Stimulated activated CD8-positive, alpha-beta memory T cell treated with anti-CD3 and anti-CD28 coated beads, Interleukin-4, amount 100 ng/mL, for 24 hours (primary cell): ENCODE data around the gene MANF.
A peak's percentile ranks its signal among the peaks of the same experiment; 100 is the strongest.
"Not testable (repeated sequence)": the region's sequence is repeated elsewhere in the genome, so short reads cannot be mapped to it uniquely, and the experiment has no call there.

Experiments
- DNase-seq: peaks from one replicate; pipeline ENCODE4 v3.0.0-alpha.2; 2020; ENCODE audit warnings: low read depth

MANF gene

DNA sequence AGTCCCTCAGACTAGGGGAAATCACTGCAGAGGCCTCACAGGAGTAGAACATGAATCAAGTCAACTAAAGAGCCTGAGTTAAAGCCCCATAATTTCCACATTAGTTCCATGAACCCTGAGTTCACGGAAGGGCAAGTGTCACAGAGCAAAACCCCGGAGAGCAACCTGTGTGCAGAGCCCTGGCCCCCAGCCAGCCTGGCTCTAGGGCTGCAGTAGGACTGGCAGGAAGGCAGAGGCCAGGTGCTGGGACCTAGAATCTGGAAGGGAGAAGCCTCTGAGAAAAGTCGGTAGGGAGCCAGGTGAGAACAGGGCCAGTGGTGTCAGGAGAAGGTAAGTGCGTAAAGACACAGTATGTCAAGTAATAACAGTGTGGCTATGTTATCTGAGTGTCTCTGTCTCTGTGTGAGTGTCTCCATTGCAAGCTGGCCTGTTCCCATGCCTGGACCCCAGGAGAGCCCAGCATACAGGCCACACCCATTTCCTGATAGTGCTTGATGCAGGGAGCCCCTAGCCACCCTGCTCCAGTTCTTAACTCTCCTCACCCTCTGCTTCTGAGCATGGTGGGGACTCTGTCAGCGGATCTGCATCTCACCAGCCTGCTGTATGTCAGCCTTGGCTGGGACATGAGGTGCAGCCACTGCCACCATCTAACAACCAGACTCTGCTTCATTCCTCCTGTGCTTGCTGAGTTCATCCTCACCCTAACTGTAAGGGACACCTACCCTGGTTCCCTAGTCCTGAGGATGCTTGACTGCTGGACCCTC is 11.3 kb upstream of the MANF start:
- DNase-seq: no peak

DNA sequence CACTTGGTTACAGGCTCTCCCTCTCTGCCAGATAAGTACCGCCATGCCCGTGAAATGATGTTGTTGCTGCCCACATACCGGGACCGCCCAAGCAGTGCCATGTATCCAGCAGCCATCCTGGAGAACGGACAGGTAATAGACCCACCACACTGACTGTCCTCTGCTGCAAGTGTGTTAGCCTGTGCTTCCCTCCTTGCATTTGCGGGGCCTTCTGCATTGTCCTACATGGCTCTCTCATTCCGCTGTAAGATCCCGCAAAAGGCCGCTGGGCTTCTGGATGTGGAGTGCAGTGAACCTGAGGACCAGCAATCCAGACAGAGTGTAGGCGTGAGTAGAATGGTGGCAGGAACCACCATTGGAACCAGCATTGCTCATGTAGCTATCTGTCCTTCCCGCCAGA is 10.6 kb upstream of the MANF start:
- no peak for DNase-seq

DNA sequence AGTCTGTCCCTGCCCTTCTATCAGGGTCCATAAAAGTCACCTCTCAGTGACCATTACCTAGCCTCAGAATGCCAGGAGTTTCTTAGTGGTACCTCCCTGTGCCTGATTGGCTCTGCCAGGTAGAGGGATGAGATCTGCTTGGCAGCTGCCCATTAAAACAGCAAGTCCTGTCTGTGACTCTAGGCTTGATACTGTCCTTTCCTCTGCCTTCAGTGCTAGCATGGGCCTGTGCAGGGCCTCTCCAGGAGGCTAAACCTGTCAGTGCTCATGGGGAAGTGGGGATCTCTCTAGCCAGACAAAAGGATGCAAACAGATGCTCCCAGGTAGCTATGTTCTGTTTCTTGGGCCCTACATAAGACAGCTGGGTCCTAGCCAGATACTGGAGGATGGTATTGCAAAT is 10.0 kb upstream of the MANF start:
- no peak for DNase-seq

DNA sequence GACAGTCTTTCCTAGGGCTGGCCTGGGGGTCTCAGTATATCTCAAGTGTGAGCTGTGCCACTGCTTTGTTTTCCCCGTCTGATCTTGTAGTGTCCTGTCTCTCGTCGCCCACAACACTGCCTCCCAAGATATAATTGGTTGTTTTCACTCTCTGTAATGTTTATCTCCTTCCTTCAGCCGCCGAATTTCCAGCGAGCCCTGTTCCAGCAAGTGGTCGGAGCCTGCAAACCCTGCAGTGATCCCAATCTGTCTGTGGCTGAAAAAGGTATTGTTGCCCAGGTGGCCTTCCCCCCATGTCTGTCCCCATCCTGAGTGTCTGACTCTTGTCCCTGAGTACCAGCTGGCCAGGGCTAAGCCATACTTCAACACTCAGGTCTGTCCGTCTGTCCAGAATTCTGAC is 9.5 kb upstream of the MANF start:
- no peak for DNase-seq

DNA sequence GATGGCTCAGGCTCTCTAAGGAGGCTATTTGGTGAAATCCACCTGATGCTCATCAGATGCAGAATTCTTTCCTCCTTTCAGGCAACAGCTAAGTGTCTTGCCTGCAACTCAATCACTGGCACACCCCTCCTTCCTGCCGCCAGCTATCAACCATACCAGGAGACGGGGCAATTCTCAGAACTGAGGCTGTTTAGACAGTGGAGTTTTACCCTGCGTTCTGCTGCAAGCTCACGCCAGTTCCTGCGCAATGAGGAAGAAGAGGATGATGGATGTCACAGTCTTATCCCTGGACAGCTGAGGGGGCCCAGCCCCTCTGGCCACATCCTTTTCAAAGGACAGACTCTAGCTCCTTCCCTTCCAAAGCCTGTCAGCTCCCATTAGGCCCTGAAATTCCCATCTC is 7.0 kb upstream of the MANF start:
- no peak for DNase-seq

DNA sequence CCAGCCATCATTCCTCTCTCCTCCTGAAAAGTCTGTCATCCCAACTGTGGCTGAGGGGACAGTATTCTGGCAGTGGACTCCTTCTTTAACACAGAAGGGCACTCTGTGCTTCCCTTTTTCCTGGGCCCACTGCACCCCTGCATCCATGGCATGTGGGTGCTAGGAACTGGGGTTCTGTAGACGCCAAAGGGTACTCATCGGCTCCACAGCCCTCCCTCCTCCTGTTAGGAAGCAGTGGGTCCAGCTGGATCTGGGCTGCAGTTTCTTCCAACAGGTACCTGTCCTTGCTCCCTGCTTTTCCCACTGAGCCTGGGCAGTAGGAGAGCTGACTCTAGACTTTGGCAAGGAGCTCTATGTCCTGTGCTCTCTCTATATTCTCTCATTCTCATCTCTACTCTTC is 6.4 kb upstream of the MANF start:
- DNase-seq: no peak

DNA sequence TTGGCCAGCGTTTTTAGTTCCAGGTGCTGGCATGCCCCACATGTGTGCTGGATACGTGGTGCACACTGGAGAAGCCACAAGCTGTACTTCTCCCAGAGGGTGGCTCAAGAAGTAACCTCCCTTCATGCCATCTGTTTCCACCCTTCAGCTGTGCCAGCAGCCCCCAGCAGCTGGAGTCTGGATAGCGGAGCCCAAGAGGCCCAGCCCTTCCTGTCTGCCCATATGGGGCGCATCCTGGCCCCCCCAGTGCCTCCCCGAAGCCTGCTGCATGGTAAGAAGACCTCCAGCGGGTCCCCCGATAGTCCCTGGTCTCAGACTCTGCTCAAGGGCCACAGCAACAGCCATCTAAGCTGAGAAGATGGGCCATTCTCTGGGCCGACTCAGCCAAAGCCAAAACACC is 5.8 kb upstream of the MANF start:
- no peak for DNase-seq

DNA sequence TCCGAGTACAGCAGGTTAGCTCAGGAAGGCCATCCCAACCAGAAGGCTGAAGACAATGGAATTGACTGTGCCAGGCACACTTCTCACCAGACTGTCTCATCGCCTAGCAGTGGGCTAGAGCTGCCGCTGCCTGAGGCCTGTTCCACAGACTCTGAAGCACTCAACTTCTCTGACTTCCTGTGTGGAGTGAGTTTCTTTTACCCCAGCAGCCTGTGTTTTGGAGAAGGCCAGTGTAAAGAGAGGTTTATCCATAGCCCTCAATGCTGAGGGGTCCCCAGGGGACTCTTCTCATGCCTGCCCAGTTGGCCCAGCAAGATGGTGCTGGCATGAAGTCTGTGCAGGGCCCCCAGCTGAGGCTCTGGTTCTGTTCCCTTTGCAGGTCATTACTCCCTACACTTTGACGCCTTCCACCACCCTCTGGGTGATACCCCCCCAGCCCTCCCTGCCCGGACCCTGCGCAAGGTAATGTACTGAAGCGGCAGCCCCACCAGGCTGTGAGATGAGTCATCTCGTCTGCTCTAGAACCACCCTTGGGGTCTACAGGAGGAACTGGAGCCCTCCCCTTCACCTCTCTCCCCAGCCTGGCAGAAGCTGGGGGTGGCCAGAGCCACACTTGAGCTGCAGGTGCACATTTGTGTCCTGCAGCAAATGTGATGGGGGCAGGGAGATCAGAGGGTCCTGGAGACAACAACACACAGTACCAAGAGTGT is 5.2 kb upstream of the MANF start:
- no peak for DNase-seq

DNA sequence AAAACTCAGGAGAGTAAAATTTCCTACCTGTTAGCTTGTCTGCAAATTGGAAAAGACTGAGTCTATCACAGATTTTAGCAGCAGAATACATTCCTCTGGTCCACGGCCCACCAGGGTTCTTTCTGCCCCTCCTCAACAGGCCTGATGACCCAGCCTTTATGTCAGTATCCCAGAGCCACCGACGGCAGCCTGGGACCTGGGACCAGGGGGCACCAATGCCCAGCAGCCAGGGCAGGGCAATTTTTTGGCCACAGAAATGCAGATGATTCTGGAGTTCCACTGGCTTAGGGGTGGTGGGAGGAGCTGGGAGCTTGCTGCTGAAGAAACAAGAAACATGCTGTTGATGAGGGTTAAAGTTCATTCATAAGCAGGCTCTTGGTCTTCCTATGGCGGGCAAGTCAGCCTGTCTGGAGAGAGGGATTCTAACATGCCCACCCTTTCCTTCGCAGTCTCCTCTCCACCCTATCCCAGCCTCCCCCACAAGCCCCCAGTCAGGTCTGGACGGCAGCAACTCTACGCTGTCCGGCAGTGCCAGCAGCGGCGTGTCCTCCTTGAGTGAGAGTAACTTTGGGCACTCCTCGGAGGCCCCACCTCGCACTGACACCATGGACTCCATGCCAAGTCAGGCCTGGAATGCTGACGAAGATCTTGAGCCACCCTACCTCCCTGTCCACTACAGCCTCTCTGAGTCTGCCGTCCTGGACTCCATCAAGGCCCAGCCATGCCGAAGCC is 4.3 kb upstream of the MANF start:
- DNase-seq: no peak

DNA sequence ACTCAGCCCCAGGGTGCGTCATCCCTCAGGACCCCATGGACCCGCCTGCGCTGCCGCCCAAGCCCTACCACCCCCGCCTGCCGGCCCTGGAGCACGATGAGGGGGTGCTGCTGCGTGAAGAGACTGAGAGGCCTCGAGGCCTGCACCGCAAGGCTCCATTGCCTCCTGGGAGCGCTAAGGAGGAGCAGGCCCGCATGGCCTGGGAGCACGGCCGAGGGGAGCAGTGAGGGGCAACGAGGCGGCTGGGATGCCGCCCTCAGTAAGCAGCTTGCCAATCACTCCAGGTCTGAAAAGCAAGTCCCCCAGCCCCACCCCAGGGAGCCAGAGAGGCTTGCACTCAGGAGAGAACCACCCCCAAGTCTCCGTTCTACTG is 3.8 kb upstream of the MANF start:
- no peak for DNase-seq

DNA sequence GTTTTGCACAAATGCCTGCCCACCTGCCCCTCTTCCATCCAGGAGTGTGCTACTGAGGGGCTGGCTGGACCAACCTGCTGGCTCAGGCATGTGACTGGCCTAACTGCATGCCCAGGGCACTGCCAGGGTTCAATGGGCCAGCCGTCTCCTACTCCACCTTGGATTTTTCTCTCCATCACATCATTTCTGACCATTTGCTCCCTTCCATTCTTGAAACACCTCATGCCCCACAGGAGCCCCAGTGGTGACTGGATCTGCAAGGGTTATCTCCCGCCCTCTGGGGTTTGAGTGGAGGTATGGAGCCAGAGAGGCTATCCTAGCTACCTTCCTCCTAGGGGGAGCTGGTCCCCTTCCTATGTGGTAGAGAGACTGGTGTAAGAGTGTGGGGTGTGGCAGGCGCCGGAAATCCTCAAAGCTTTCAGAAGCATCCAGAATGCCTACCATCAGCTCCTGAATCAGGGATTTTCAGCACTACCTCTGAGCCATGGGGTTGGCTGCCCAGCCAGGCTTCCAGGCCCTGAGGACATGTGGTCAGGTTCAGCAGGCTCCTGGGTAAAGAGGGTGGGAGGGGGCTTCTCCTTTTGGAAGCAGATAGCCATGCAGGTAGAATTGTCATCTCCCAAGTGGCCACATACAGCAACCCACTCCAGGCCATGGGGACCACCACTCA is 2.9 kb upstream of the MANF start:
- DNase-seq: no peak

DNA sequence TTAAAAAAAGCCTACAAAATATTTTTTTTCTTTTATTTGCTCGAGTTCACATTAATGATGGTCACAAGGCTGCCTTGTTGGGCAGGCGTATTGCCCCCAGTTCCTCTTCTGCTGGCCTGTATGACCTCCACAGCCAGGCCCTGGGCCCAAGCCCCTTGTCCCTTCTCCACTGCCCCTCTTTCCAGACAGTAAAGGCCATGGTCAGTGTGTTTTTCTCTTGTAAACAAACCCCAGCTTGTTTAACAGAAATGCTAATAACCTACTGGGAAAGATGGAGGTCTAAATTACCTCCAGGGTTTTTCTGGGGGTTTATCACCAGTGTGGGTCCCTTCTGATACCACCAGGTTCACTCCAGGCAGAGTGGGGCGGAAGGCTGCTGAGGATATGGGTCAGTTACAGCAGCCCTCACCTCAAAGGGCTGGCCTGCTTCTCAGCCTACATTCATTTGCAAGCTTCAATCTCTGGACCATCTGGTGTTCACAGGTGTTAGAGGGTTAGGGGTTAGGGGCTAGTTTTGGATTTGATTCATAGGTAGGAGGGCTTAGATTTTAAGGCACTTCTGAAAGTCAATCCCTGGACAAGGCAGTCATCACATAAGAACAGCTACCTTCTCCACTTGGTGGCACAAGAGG is 2.0 kb upstream of the MANF start:
- no peak for DNase-seq

DNA sequence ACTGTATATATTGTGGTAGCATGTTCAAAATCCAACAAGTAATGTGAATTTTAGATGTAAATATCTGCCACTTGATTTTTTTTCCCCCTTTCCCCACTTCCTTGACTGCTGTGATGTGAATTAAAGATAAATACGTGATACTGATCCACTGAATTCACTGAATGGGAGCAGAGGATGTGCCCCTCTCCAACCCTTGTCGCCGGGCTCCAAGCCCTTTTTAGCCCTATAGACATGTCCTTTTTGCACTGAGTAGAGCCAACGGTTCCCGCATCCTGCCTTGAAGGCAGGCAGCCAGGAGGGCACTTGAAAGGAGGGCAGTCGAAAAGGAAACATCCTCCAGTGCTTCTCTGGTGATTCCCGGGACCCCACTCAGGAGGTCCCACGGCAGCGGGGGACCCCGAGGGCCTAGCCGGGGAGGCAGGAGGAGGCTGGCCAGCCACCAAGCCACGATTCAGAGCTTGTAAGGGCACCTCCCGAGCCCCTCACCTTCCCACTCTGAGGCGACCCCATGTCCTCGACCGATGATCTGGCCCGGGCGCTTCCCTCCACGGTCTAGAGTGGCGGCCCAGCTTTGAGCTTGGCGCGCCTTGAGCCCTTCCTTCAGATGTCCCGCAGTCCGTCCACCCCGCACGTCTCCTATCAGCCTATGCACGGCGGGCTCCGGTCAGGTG is 901 bp upstream of the MANF start:
- peak; percentile 14 for DNase-seq

DNA sequence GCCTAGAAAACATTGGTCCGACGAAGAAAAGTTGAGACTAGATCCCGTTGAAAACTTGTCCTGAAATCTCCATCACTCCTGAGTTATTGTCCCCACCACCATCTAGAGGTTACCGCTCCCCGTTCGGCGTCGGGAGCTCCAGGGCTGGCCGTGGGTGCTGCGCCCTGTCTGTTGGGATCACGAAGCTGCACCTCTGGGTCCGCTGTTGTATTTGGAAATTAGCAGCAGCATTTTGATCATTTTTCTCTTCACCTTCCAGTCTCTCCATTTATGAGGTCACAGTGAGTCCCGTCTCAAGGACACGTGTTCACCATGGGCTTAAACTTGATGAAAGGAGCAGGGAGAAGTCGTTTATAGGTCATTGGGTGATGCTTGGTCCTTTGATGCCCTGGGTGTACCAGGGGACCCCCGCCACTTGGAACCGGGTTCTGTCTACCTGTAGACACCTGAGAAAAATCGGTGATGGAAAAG is 565 bp downstream of the MANF start:
- no peak for DNase-seq

DNA sequence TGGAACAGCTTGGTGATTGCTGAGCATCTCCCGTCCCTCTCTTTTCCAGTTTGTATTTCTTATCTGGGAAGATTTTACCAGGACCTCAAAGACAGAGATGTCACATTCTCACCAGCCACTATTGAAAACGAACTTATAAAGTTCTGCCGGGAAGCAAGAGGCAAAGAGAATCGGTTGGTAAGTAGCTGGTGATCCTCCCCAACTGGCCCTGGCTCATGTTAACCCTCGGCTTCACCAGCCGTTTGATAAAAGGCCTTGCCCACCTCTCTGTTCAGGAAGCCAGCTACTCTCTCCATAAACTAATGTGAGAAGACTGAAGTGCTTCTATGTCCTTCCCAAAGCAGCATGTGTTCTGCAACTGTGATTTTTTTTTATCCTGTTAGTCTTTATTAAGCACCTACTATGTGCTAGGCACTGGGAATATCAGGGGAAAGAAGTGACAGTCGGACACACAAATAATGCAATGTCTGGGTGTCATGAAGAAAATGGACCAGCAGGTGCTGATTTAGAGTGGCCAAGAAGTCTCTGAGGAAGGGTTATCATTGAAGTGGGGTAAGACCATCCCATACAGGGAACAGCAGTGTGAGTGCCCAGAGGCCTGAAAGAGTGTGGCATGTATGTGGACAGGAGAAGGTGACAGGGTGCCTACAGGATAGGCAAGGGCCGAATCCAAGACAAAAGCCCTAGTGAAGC is 1.2 kb downstream of the MANF start:
- no peak for DNase-seq

DNA sequence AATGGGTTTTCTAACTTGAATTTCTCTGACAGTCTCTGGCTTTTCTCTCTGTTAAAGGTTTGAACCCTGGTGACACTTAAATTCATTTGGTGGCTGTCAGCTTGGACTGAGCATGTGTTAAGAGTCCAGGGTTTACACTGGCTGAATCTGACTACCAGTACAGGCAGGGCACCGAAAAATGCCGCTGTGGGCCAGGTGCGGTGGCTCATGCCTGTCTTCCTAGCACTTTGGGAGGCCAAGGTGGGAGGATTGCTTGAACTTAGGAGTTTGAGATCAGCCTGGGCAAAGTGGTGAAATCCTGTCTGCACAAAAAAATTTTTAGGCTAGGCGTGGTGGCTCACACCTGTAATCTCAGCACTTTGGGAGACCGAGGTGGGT is 1.8 kb downstream of the MANF start:
- no peak for DNase-seq

DNA sequence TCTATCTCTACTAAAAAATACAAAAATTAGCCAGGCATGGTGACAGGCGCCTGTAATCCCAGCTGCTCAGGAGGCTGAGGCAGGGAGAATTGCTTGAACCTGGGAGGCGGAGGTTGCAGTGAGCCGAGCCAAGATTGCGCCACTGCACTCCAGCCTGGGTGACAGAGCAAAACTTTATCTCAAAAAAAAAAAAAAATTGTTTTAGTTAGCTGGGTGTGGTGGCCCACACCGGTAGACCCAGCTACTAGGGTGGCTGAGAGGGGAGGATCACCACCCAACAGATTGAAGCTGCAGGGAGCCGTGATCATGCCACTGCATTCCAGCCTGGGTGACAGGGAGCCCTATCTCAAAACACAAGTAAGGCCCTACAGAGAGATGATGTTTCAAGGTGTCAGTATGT is 2.2 kb downstream of the MANF start:
- not testable (repeated sequence) for DNase-seq

DNA sequence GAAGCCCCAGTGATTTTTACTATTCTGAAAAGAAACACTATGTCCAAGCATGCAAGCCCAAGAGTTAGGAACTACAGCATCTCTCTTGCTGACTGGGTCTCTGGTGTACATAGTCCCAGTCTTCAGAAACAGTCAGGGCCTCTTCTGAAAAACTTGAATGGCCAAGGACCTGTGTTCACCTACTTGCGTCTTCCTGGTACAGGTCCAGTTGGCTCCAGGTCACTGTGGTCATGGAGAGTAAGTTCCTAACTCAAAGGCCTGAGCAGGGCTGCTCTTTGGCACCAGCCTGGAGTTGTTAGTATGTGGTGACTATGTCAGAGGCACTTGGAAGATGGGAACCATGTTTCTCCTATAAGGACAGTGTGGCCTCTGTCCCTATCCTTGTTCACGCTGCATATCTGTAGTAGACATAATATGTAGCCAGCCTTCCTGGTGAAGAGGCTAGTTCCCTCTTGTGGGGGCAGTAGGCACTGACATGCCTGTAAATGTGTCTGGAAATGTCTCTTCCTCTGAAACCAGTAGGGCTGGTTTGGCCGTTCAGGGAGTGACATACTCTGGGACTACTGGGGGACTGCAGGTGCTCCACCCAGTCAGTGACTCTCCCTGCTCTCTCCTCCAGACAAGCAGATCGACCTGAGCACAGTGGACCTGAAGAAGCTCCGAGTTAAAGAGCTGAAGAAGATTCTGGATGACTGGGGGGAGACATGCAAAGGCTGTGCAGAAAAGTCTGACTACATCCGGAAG is 3.4 kb downstream of the MANF start:
- DNase-seq: no peak

DNA sequence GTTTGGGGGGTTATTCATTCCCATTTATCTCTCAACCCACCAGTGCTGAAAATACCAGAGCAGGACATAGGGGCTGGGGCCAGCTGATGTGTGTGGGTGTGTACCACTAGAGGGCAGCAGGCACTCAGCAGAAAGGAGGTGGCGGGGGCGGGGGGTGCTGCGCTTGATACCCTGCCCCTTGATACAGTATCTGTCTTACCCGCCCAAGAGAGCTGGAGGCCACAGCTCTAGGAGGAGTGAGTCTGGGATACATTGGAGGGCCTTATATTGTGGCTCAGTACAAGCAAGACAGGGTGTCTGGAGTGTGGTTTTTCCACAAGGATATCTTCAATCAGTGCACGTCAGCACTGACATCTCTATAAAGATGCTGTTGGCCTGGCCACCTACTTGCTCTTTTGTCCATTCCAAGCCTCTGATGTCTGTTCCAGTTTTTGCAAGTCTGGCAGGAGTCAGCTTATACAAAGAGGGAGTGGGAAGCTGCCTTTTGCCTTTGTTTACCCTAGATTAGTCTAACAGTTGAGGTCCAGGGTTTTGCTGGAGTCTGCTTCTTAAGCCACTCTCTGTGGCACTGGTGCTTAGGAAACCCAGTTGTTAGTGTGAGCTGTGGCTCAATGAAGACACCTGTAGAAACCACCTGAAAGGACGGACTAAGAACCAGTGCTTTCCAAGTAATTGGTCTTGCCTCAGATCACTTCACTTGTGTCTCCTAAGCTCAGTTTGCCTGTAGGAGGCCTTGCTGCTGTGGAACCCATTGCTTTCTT is 4.5 kb downstream of the MANF start:
- DNase-seq: peak; percentile 23
